H1 (cell line): ENCODE measurements around the gene FAM240A. TPM values are rescaled to one million over a fixed set of nuclear protein-coding genes. Genes with fewer than 3 reads are reported as not detected.

Experiments
- CTCF ChIA-PET: fragments of 300-600 bp; sonication (Branson Sonifier 250); formaldehyde crosslinking; loops from one replicate; lab custom pipeline; 2021; ENCODE audit not compliant: partially characterized antibody; lab: Charles Lee
- POLR2A ChIA-PET: fragments of 300-600 bp; sonication (Branson Sonifier 250); formaldehyde crosslinking; loops from one replicate; lab custom pipeline; 2021; ENCODE audit warnings: inconsistent platforms; ENCODE audit not compliant: partially characterized antibody; lab: Charles Lee
- DNase-seq, 2 experiments: peaks; one replicate each; pipeline versions ENCODE4 v3.0.0 to v3.0.0-alpha.2; 2010 to 2022; ENCODE audit warnings: low spot score in 2 of 2, low read depth in 1 of 2, mixed read lengths in 1 of 2
- FAIRE-seq: peaks from 2 replicates; lab custom pipeline; 2011; peaks lifted over from hg19 to GRCh38; lab: Jason Lieb, UNC
- H2AFZ ChIP-seq: 2 replicates; pipeline ENCODE4 v1.8.1; 2012; ENCODE audit warnings: low read length, inconsistent platforms
- H2AK5ac ChIP-seq: 2 replicates; pipeline ENCODE4 v1.6.1; 2013; ENCODE audit warnings: low read depth, low read length
- H2BK120ac ChIP-seq: replicated peaks from 2 replicates; pipeline ENCODE3; 2013; ENCODE audit warnings: low read depth, low read length, inconsistent platforms
- H2BK12ac ChIP-seq: 2 replicates; pipeline ENCODE4 v1.6.1; 2013; ENCODE audit warnings: low read depth, low read length
- H2BK15ac ChIP-seq: 2 replicates; pipeline ENCODE4 v1.6.1; 2013; ENCODE audit warnings: low read length
- H2BK20ac ChIP-seq: 2 replicates; pipeline ENCODE4 v1.6.1; 2013; ENCODE audit warnings: low read length
- H2BK5ac ChIP-seq: 2 replicates; pipeline ENCODE4 v1.6.1; 2013; ENCODE audit warnings: low read depth, low read length
- H3K14ac ChIP-seq: 2 replicates; pipeline ENCODE4 v1.6.1; 2013; ENCODE audit warnings: inconsistent platforms; ENCODE audit not compliant: insufficient read length
- H3K18ac ChIP-seq: 2 replicates; pipeline ENCODE4 v1.6.1; 2013; ENCODE audit warnings: low read length; ENCODE audit errors: extremely low read depth
- H3K23ac ChIP-seq: 2 replicates; pipeline ENCODE4 v1.6.1; 2013; ENCODE audit warnings: inconsistent platforms; ENCODE audit not compliant: insufficient read length
- H3K23me2 ChIP-seq: 2 replicates; pipeline ENCODE4 v1.6.1; 2013; ENCODE audit warnings: low read depth, low read length
- H3K27ac ChIP-seq: 2 replicates; pipeline ENCODE4 v1.6.1; 2011; ENCODE audit warnings: low read depth, low read length, inconsistent platforms
- H3K27me3 ChIP-seq, 4 experiments: replicated peaks in 1 of 4; 1 replicate in 1 of 4; 2 replicates in 3 of 4; pipeline versions ENCODE4 v1.6.1 to v1.8.1; 2011 to 2013; ENCODE audit warnings: low read length in 3 of 4, mild to moderate bottlenecking in 3 of 4, inconsistent platforms in 2 of 4, mixed read lengths in 2 of 4, moderate library complexity in 1 of 4; ENCODE audit not compliant: control insufficient read depth in 3 of 4, insufficient read depth in 3 of 4; ENCODE audit errors: extremely low read depth in 1 of 4
- H3K36me3 ChIP-seq, 4 experiments: 2 replicates each; pipeline versions ENCODE4 v1.6.1 to v1.8.1; 2011 to 2013; ENCODE audit warnings: mild to moderate bottlenecking in 4 of 4, low read length in 3 of 4, moderate library complexity in 2 of 4, control low read depth in 1 of 4, inconsistent platforms in 1 of 4; ENCODE audit not compliant: insufficient read depth in 4 of 4, control insufficient read depth in 2 of 4
- H3K4ac ChIP-seq: replicated peaks from 2 replicates; pipeline ENCODE3; 2013; ENCODE audit warnings: low read length, low read depth, mixed read lengths, inconsistent platforms; ENCODE audit not compliant: insufficient read length
- H3K4me1 ChIP-seq, 4 experiments: replicated peaks in 1 of 4; 1 replicate in 1 of 4; 2 replicates in 3 of 4; pipeline versions ENCODE4 v1.6.1 to v1.8.1; 2011 to 2013; ENCODE audit warnings: low read length in 3 of 4, inconsistent platforms in 2 of 4, mixed read lengths in 1 of 4; ENCODE audit not compliant: insufficient read depth in 4 of 4, control insufficient read depth in 3 of 4
- H3K4me2 ChIP-seq, 2 experiments: 2 replicates each; pipeline versions ENCODE4 v1.6.1 to v1.8.1; 2011 to 2013; ENCODE audit warnings: low read depth in 2 of 2, low read length in 2 of 2, control low read depth in 1 of 2, inconsistent platforms in 1 of 2, mild to moderate bottlenecking in 1 of 2; ENCODE audit not compliant: insufficient read depth in 1 of 2
- H3K4me3 ChIP-seq, 4 experiments: fragments of 200-600, 300-600 bp in 1 of 4; sonication (generic), shearing (Covaris generic), sonication (Bioruptor Twin) in 1 of 4; 2 replicates each; pipeline versions ENCODE4 v1.5.1 to v1.8.1; 2011 to 2016; ENCODE audit warnings: low read length in 4 of 4, low read depth in 3 of 4, control low read depth in 2 of 4, inconsistent platforms in 2 of 4, mild to moderate bottlenecking in 2 of 4, mixed read lengths in 1 of 4, moderate library complexity in 1 of 4; ENCODE audit not compliant: insufficient read depth in 2 of 4; ENCODE audit errors: extremely low read depth in 1 of 4
- H3K56ac ChIP-seq: replicated peaks from 2 replicates; pipeline ENCODE3; 2013; ENCODE audit warnings: low read depth, mild to moderate bottlenecking, mixed read lengths, low read length, inconsistent platforms; ENCODE audit not compliant: insufficient read length
- H3K79me1 ChIP-seq: 2 replicates; pipeline ENCODE4 v1.6.1; 2013; ENCODE audit warnings: low read depth, low read length, control low read depth
- H3K79me2 ChIP-seq, 2 experiments: 2 replicates each; pipeline versions ENCODE4 v1.6.1 to v1.8.1; 2012 to 2013; ENCODE audit warnings: low read length in 2 of 2, mild to moderate bottlenecking in 2 of 2, inconsistent platforms in 1 of 2; ENCODE audit not compliant: insufficient read depth in 2 of 2, control insufficient read depth in 1 of 2
- H3K9ac ChIP-seq, 4 experiments: replicated peaks in 1 of 4; 1 replicate in 1 of 4; 2 replicates in 3 of 4; pipeline versions ENCODE4 v1.6.1 to v1.8.1; 2011 to 2013; ENCODE audit warnings: low read depth in 3 of 4, low read length in 3 of 4, control low read depth in 2 of 4, mild to moderate bottlenecking in 2 of 4, moderate library complexity in 2 of 4, inconsistent platforms in 1 of 4; ENCODE audit errors: extremely low read depth in 1 of 4
- H3K9me3 ChIP-seq, 2 experiments: 2 replicates each; pipeline versions ENCODE4 v1.6.1 to v1.8.1; 2012 to 2013; ENCODE audit warnings: mild to moderate bottlenecking in 2 of 2, moderate library complexity in 2 of 2, control low read depth in 1 of 2, inconsistent platforms in 1 of 2, low read depth in 1 of 2, low read length in 1 of 2, mixed read lengths in 1 of 2; ENCODE audit not compliant: insufficient read depth in 2 of 2
- H4K20me1 ChIP-seq, 2 experiments: replicated peaks in 1 of 2; 2 replicates each; pipeline versions ENCODE3 to v1.8.1; 2011 to 2013; ENCODE audit warnings: inconsistent platforms in 2 of 2, low read length in 2 of 2, mild to moderate bottlenecking in 1 of 2; ENCODE audit not compliant: insufficient read depth in 2 of 2, control insufficient read depth in 1 of 2
- H4K5ac ChIP-seq: 2 replicates; pipeline ENCODE4 v1.6.1; 2013; ENCODE audit warnings: low read length, low read depth, mixed read lengths, inconsistent platforms; ENCODE audit not compliant: insufficient read length
- H4K8ac ChIP-seq: 2 replicates; pipeline ENCODE4 v1.8.0; 2013; ENCODE audit warnings: mild to moderate bottlenecking, moderate library complexity, low read length, inconsistent platforms; ENCODE audit not compliant: insufficient read depth; ENCODE audit errors: extremely low read depth
- H4K91ac ChIP-seq: replicated peaks from 2 replicates; pipeline ENCODE3; 2013; ENCODE audit warnings: low read length, mixed read lengths, inconsistent platforms; ENCODE audit not compliant: insufficient read length
- KDM5A ChIP-seq: fragments of 200-600 bp; IDR thresholded peaks from 2 replicates; pipeline ENCODE4 v1.7.1; 2012; ENCODE audit warnings: mild to moderate bottlenecking, low read length, inconsistent platforms, mixed read lengths
- NANOG ChIP-seq: IDR thresholded peaks from 2 replicates; pipeline ENCODE4 v1.6.1; 2011; ENCODE audit warnings: low read length, low read depth, mild to moderate bottlenecking, inconsistent platforms; ENCODE audit not compliant: insufficient read depth, poor library complexity, severe bottlenecking
- NRF1 ChIP-seq: IDR thresholded peaks from 2 replicates; pipeline ENCODE4 v1.6.1; 2011; ENCODE audit warnings: mild to moderate bottlenecking, low read depth, low read length, improper control_type of control experiment
- PHF8 ChIP-seq: fragments of 200-600 bp; sonication (generic); conservative IDR thresholded peaks from 2 replicates; pipeline ENCODE4 v1.7.1; 2012; ENCODE audit warnings: low read depth, mild to moderate bottlenecking, inconsistent platforms, low read length, moderate library complexity
- RBBP5 ChIP-seq: IDR thresholded peaks from 2 replicates; pipeline ENCODE4 v1.7.1; 2012; ENCODE audit warnings: low read depth, mild to moderate bottlenecking, inconsistent platforms, low read length, moderate library complexity, borderline replicate concordance
- WGBS, 2 experiments: shearing (Covaris generic) in 1 of 2; methylation state at CpG; one replicate each; pipeline versions ENCODE4 v1.1.6 to v1.1.7; 2013 to 2015; ENCODE audit warnings: low lambda C conversion rate in 2 of 2, mixed read lengths in 2 of 2, inconsistent platforms in 1 of 2, low coverage in 1 of 2, missing lambda C conversion rate in 1 of 2; ENCODE audit not compliant: insufficient replicate concordance in 2 of 2, insufficient coverage in 1 of 2, insufficient read length in 1 of 2; ENCODE audit errors: extremely low coverage in 1 of 2, missing lambda C conversion rate in 1 of 2; 5-methylcytosine and 5-hydroxymethylcytosine counted together
- polyA plus RNA-seq, 7 experiments: library from polyadenylated mRNA; depleted of rRNA in 3 of 7; stranded (reverse) in 5 of 7; unstranded in 2 of 7; fragments of >200 nt in 5 of 7; fragments of 200-250 nt in 2 of 7; gene quantifications; 1 replicate in 5 of 7; 2 replicates in 1 of 7; 4 replicates in 1 of 7; pipeline versions ENCODE4 v1.2.1 to v1.2.3, GENCODE V29; 2011 to 2013; ENCODE audit warnings: missing spikeins in 2 of 7, mixed read lengths in 2 of 7
- total RNA-seq: library from RNA; stranded (reverse); fragmentation: NEBNext Ultra II Directional; extraction: Animal tissue kit (Norgen Biotek cat#: 25700); gene quantifications from 2 replicates; pipeline ENCODE4 v1.2.1, GENCODE V29; 2021
- TF ChIP-seq, protein P1 (sequence below), 3 experiments: IDR thresholded peaks; 1 replicate in 2 of 3; 2 replicates in 1 of 3; pipeline versions ENCODE4 v1.5.1 to v1.6.1; 2011; ENCODE audit warnings: low read length in 3 of 3, mild to moderate bottlenecking in 3 of 3, inconsistent platforms in 2 of 3, low read depth in 1 of 3, moderate library complexity in 1 of 3; ENCODE audit not compliant: insufficient read depth in 1 of 3; ENCODE audit errors: control extremely low read depth in 1 of 3

Gene FAM240A
- total and polyA plus RNA-seq, 2 of the 8 experiments (the other 6 are each of a cell fraction or from before 2014, with no cell fraction given): 0.08 TPM; not detected in 1

DNA sequence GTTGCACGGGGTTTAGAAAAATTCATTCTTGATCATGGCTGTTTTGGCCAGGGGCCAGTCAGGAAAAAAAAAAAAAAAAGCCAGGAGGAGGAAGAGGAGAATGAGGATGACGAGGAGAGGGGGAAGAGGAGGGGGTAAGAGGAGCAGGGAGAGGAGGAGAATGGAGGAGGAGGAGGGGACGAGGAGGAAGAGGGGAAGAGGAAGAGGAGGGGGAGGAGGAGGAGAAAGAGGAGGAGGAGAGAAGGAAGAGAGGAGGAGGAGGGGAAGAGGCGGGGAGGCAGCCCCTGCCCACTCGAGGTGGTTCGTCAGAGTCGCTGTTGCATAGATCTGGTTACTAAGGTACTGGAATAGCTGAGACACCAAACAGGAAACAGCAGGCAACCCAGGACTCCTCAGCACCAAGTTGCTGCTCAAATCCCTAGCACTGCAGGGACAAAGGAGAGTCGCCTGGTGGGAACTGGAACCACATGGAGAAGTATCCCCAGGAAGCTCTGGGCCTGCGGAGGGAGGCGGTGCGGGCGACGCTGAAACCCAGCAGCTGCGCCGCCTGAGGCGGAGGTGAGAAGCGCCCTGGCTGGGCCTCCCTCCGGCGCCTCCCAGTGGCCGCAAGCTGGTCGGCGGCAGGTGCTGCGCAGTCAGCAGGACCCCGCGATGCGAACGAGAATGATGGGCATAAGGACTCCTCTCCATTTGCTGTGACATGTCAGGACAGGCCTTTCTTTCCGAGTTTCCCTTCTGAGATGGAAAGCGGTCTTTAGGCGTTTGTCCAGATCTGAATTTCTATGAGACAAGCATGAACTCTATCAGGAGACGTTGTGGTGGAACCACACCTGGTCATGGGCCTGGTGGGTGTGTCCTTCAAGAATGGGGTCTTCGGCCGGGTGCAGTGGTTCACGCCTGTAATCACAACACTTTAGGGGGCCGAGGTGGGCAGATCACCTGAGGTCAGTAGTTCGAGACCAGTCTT lies 17.5 kb downstream of the FAM240A start:
- H3K4me2 ChIP-seq: peak overlapping the region; percentile 41 to 57
- H3K56ac ChIP-seq: no peak overlapping the region
- H3K14ac ChIP-seq: no peak overlapping the region
- H3K9ac ChIP-seq: no peak overlapping the region
- ChIA-PET POLR2A (interaction anchor here (0.6 to 6.3 kb wide), 12 partner anchors 10 to 530 kb away, joined by 3 to 64 read pairs (median 4); no protein-coding TSS in a partner anchor), CTCF (interaction anchor here (0.7 to 5.9 kb wide), 38 partner anchors 9 to 229 kb away, joined by 3 to 82 read pairs (median 6); partner anchors contain the start of genes ALS2CL, FAM240A and RTP3)
- H4K91ac ChIP-seq: peak overlapping the region; percentile 75
- H4K8ac ChIP-seq: no peak overlapping the region; the same call in 1 of the 2 replicates
- peak overlapping the region; percentile 89; the same call in 1 of the 2 replicates for H2BK5ac ChIP-seq
- H2BK20ac ChIP-seq: peak overlapping the region; percentile 94
- no peak overlapping the region for H3K23ac ChIP-seq
- H3K27me3 ChIP-seq: no peaks in the 10 kb centered on the region
- peak overlapping the region in 3 of 4 experiments; percentile 4 to 47 (median 15); a peak in 4 of 8 replicates for H3K4me3 ChIP-seq
- no peak overlapping the region for H3K4ac ChIP-seq
- no peak overlapping the region for H2BK120ac ChIP-seq
- no peaks in the 10 kb centered on the region for H3K36me3 ChIP-seq
- WGBS, 2 experiments: 25% methylated on average over 35 of the region's 36 CpGs; no CpG with 5 or more reads in 1 of the 2 experiments
- H3K79me2 ChIP-seq: no peaks in the 10 kb centered on the region
- H2AFZ ChIP-seq: peak overlapping the region; percentile 79
- H4K20me1 ChIP-seq: no peaks in the 10 kb centered on the region
- peak; percentile 55 for FAIRE-seq
- DNase-seq: peak; percentile 83 to 89
- peak overlapping the region; percentile 94 for H2BK12ac ChIP-seq
- no peak overlapping the region for H2AK5ac ChIP-seq
- H3K18ac ChIP-seq: peak overlapping the region; percentile 33
- peaks cover 6 to 17% (median 8%) of the 10 kb centered on the region in 4 experiments; a peak in 6 of 7 replicates for H3K4me1 ChIP-seq
- peak overlapping the region; percentile 80 for H4K5ac ChIP-seq
- no peaks in the 10 kb centered on the region for H3K79me1 ChIP-seq
- H3K27ac ChIP-seq: 0 out of 2 replicates have a peak overlapping the region, but pooled peaks have one; percentile 20
- no peaks in the 10 kb centered on the region; the same call in 1 of the 2 replicates for H3K23me2 ChIP-seq
- H2BK15ac ChIP-seq: peak overlapping the region; percentile 88; the same call in 1 of the 2 replicates
- H3K9me3 ChIP-seq: no peaks in the 10 kb centered on the region
- TF ChIP-seq RBBP5: 0 out of 2 replicates have a peak, but pooled peaks have one; percentile 38
- TF ChIP-seq, protein P1, sequence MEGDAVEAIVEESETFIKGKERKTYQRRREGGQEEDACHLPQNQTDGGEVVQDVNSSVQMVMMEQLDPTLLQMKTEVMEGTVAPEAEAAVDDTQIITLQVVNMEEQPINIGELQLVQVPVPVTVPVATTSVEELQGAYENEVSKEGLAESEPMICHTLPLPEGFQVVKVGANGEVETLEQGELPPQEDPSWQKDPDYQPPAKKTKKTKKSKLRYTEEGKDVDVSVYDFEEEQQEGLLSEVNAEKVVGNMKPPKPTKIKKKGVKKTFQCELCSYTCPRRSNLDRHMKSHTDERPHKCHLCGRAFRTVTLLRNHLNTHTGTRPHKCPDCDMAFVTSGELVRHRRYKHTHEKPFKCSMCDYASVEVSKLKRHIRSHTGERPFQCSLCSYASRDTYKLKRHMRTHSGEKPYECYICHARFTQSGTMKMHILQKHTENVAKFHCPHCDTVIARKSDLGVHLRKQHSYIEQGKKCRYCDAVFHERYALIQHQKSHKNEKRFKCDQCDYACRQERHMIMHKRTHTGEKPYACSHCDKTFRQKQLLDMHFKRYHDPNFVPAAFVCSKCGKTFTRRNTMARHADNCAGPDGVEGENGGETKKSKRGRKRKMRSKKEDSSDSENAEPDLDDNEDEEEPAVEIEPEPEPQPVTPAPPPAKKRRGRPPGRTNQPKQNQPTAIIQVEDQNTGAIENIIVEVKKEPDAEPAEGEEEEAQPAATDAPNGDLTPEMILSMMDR (IDR thresholded peaks at IDR 0.05; ENCODE audit: control extremely low read depth in 1 of 3, insufficient read depth in 1 of 3, low read depth in 1 of 3, low read length in 3 of 3): peak; percentile 98 to 100 (median 99)
- no peak for TF ChIP-seq PHF8
- TF ChIP-seq NANOG: no peak
- TF ChIP-seq KDM5A: no peak
- TF ChIP-seq NRF1: no peak
